Tibial nerve (tissue), 4 donors: Measurements from ENCODE around the gene CCDC149. TPM values are rescaled to one million over a fixed set of nuclear protein-coding genes. Genes with fewer than 3 reads are reported as not detected.

Source experiments
- DNase-seq, 2 donors: peaks; one replicate each; pipeline ENCODE4 v3.0.0-alpha.2; 2019; ENCODE audit warnings: low spot score in 2 of 2
- H3K27ac ChIP-seq, 4 donors: fragments of 200-600 bp; sonication (generic) in 3 of 4; one replicate each; pipeline ENCODE4 v1.5.1; 2017 to 2019; ENCODE audit warnings: mild to moderate bottlenecking in 1 of 4
- H3K27me3 ChIP-seq, 2 donors: fragments of 200-600 bp; sonication (generic) in 1 of 2; one replicate each; pipeline versions ENCODE4 v1.5.1 to v1.6.0; 2017 to 2019
- H3K36me3 ChIP-seq, 3 donors: fragments of 200-600 bp; sonication (generic); one replicate each; pipeline ENCODE4 v1.5.1; 2018 to 2019
- H3K4me1 ChIP-seq, 4 donors: fragments of 200-600 bp; sonication (generic) in 3 of 4; one replicate each; pipeline ENCODE4 v1.5.1; 2017 to 2019
- H3K4me3 ChIP-seq, 4 donors: fragments of 200-600 bp; sonication (generic) in 3 of 4; one replicate each; pipeline ENCODE4 v1.5.1; 2017 to 2019; ENCODE audit warnings: mild to moderate bottlenecking in 1 of 4, moderate library complexity in 1 of 4
- H3K9me3 ChIP-seq, 4 donors: fragments of 200-600 bp; sonication (generic) in 3 of 4; one replicate each; pipeline ENCODE4 v1.5.1; 2017 to 2019
- EP300 ChIP-seq, 2 donors: sonication (generic); formaldehyde crosslinking; IDR thresholded peaks; one replicate each; pipeline ENCODE4 v1.6.1; 2017; ENCODE audit warnings: antibody characterized with exemption in 2 of 2, mild to moderate bottlenecking in 1 of 2
- POLR2A ChIP-seq, 2 donors: fragments of 450-650 bp; IDR thresholded peaks; one replicate each; pipeline ENCODE4 v1.6.1; 2017; ENCODE audit warnings: antibody characterized with exemption in 2 of 2, mild to moderate bottlenecking in 2 of 2, moderate library complexity in 2 of 2
- WGBS, 2 donors: methylation state at CpG; one replicate each; pipeline ENCODE4 v1.1.5; 2018; 5-methylcytosine and 5-hydroxymethylcytosine counted together
- total RNA-seq, 4 donors: library from RNA; depleted of rRNA; stranded (reverse); fragments of >200 nt; gene quantifications; one replicate each; pipeline ENCODE4 v1.1.0, GENCODE V29; 2016
- TF ChIP-seq, protein P1 (sequence below), 5 experiments: fragments of 200-600 bp in 3 of 5; fragments of 450-650 bp in 2 of 5; sonication (generic) in 3 of 5; IDR thresholded peaks; one replicate each; pipeline ENCODE4 v1.5.1; 2016 to 2019; ENCODE audit warnings: antibody characterized with exemption in 5 of 5, mild to moderate bottlenecking in 3 of 5, moderate library complexity in 2 of 5

Gene CCDC149
- total RNA-seq, 4 donors from 2014 or later, result 12.2 to 31.2 (median 15.3) TPM

DNA sequence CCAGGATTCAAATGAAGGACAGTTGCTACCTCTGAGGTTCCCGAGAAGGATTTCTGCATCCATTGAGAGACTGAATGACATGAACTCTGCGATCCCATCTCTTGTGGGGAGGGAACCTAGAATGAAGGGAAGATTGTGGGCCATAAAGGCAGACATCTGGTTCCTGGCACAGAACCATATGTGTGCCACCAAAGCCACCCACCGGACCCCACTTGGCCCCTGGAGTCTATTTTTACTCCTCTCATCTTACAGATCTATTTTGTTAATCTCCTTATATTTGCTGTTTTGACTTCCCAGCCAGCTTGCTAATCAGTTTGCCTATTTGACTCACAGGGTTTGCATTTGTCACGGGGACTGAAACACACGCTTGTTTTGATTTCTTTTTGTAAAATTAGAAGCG, 110.2 kb downstream of the CCDC149 start:
- no peak for TF ChIP-seq POLR2A (IDR thresholded peaks at IDR 0.05)
- TF ChIP-seq, protein P1, sequence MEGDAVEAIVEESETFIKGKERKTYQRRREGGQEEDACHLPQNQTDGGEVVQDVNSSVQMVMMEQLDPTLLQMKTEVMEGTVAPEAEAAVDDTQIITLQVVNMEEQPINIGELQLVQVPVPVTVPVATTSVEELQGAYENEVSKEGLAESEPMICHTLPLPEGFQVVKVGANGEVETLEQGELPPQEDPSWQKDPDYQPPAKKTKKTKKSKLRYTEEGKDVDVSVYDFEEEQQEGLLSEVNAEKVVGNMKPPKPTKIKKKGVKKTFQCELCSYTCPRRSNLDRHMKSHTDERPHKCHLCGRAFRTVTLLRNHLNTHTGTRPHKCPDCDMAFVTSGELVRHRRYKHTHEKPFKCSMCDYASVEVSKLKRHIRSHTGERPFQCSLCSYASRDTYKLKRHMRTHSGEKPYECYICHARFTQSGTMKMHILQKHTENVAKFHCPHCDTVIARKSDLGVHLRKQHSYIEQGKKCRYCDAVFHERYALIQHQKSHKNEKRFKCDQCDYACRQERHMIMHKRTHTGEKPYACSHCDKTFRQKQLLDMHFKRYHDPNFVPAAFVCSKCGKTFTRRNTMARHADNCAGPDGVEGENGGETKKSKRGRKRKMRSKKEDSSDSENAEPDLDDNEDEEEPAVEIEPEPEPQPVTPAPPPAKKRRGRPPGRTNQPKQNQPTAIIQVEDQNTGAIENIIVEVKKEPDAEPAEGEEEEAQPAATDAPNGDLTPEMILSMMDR (IDR thresholded peaks at IDR 0.05), result no peak
- Histone ChIP-seq H3K4me3 (no peak overlapping the region), H3K4me1 (peaks cover 0 to 34% (median 4%) of the 10 kb centered on the region in 4 donors), H3K27ac (no peak overlapping the region), H3K9me3 (no peaks in the 10 kb centered on the region), H3K36me3 (peaks cover 0 to 17% (median 0%) of the 10 kb centered on the region in 3 donors), H3K27me3 (peaks cover 0 to 3% of the 10 kb centered on the region in 2 donors)
- WGBS, 2 donors, result 66 to 75% methylated on average over 6 of the region's 6 CpGs
- no peak for DNase-seq

DNA sequence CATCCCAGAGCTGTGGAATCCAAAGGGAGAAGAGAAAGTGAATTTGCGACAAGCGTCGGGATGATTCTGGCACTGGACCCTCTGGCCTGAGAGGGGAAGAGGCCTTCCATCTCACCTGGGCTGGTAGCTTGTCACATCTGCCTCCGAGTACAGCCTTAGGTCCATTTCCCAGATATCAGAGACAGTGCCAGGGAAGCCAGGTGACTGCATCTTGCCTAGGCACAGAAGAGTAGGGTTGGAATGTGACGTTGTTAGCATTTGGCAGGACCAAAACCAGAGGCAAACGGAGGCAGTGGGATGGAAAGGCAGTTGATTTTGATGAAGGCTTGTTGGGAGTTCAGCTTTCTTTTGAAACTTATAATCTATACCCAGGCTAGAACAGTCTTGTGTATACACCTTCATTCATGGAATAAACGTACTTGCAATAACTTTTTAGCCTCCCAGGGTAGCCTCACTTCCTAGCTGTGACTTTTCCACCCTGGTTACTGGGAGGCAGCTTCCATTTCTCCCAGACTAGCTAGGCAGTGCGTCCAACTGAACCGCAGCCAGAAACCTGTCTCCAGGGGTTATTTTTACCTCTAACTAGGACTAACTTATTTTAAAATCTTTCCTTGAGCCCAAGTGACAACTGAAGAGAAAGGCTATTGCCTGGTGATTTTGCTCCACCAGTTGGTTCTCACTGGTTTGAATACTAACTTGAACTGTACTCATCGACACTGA, 111.5 kb downstream of the CCDC149 start:
- Histone ChIP-seq H3K27ac (peak overlapping the region in 2 of 4 donors; percentile 72 to 76), H3K4me3 (peak overlapping the region in 2 of 4 donors; percentile 49 to 51), H3K27me3 (peaks cover 0 to 3% of the 10 kb centered on the region in 2 donors), H3K9me3 (no peaks in the 10 kb centered on the region), H3K4me1 (peaks cover 0 to 46% (median 7%) of the 10 kb centered on the region in 4 donors), H3K36me3 (peaks cover 0 to 4% (median 0%) of the 10 kb centered on the region in 3 donors)
- no peak for DNase-seq
- TF ChIP-seq POLR2A (IDR thresholded peaks at IDR 0.05) (no peak), EP300 (IDR thresholded peaks at IDR 0.05) (no peak)
- TF ChIP-seq, protein P1 (IDR thresholded peaks at IDR 0.05), result no peak
- 68 to 70% methylated on average over 10 of the region's 10 CpGs for WGBS, 2 donors

DNA sequence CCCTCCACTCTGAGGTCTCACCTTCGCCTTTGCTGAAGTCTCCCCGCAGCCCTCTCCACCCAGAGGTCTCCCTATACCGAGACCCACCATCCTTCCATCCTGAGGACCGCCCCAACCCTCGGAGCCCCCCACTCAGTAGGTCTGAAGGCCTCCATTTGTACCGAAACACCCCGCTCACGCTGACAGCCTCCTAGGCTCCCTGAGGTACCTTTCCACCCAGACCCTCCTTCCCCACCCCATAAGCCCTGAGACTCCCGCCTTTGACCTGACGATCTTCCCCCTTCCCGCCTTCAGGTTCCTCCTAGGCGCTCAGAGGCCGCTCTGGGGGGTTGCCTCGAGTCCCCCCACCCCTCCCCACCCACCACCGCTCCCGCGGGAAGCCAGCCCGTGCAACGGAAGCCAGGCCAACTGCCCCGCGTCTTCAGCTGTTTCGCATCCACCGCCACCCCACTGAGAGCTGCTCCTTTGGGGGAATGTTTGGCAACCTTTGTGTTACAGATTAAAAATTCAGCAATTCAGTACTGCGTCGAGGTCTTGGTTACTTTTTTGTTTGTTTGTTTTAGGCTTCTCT, 112.4 kb downstream of the CCDC149 start:
- Histone ChIP-seq H3K4me1 (peaks cover 0 to 54% (median 10%) of the 10 kb centered on the region in 4 donors), H3K27ac (peak overlapping the region; percentile 19 to 76 (median 67)), H3K9me3 (no peaks in the 10 kb centered on the region), H3K36me3 (no peaks in the 10 kb centered on the region), H3K27me3 (peaks cover 0 to 3% of the 10 kb centered on the region in 2 donors), H3K4me3 (peak overlapping the region; percentile 25 to 51 (median 44))
- WGBS, 2 donors, result 6 to 10% methylated on average over 25 of the region's 25 CpGs
- no peak for DNase-seq
- TF ChIP-seq EP300 (IDR thresholded peaks at IDR 0.05) (no peak), POLR2A (IDR thresholded peaks at IDR 0.05) (no peak)
- TF ChIP-seq, protein P1 (IDR thresholded peaks at IDR 0.05), result no peak

DNA sequence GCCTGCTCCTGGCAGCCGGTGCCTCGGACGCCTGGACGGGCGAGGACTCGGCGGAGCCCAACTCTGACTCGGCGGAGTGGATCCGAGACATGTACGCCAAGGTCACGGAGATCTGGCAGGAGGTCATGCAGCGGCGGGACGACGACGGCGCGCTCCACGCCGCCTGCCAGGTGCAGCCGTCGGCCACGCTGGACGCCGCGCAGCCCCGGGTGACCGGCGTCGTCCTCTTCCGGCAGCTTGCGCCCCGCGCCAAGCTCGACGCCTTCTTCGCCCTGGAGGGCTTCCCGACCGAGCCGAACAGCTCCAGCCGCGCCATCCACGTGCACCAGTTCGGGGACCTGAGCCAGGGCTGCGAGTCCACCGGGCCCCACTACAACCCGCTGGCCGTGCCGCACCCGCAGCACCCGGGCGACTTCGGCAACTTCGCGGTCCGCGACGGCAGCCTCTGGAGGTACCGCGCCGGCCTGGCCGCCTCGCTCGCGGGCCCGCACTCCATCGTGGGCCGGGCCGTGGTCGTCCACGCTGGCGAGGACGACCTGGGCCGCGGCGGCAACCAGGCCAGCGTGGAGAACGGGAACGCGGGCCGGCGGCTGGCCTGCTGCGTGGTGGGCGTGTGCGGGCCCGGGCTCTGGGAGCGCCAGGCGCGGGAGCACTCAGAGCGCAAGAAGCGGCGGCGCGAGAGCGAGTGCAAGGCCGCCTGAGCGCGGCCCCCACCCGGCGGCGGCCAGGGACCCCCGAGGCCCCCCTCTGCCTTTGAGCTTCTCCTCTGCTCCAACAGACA, 113.1 kb downstream of the CCDC149 start:
- H3K27ac ChIP-seq, result peak overlapping the region; percentile 19 to 76 (median 67)
- peak overlapping the region; percentile 25 to 51 (median 44) for H3K4me3 ChIP-seq
- H3K36me3 ChIP-seq, result no peaks in the 10 kb centered on the region
- no peaks in the 10 kb centered on the region for H3K9me3 ChIP-seq
- H3K27me3 ChIP-seq, result peaks cover 0 to 3% of the 10 kb centered on the region in 2 donors
- H3K4me1 ChIP-seq, result peaks cover 0 to 61% (median 11%) of the 10 kb centered on the region in 4 donors
- DNase-seq, result no peak
- 50 to 51% methylated on average over 32 to 51 of the region's 103 CpGs for WGBS, 2 donors
- TF ChIP-seq EP300 (IDR thresholded peaks at IDR 0.05) (no peak), POLR2A (IDR thresholded peaks at IDR 0.05) (no peak)
- TF ChIP-seq, protein P1 (IDR thresholded peaks at IDR 0.05), result no peak
